Mesodermal cell (in vitro differentiated cells): Measurements from ENCODE around the gene CPAMD8. TPM values are rescaled to one million over a fixed set of nuclear protein-coding genes. Genes with fewer than 3 reads are reported as not detected.
A peak's percentile ranks its signal among the peaks of the same experiment; 100 is the strongest.

Experiments
- H3K27ac ChIP-seq: 2 replicates; pipeline ENCODE4 v1.7.0; 2013; ENCODE audit warnings: mild to moderate bottlenecking, low read depth, low read length, moderate library complexity; ENCODE audit not compliant: severe bottlenecking
- H3K36me3 ChIP-seq: 2 replicates; pipeline ENCODE4 v1.7.1; 2013; ENCODE audit warnings: mild to moderate bottlenecking, low read length, moderate library complexity; ENCODE audit not compliant: control insufficient read depth, insufficient read depth
- H3K4me1 ChIP-seq: one replicate; pipeline ENCODE4 v1.7.1; 2013; ENCODE audit warnings: mild to moderate bottlenecking, low read length; ENCODE audit not compliant: insufficient read depth, control insufficient read depth, poor library complexity, severe bottlenecking
- H3K4me3 ChIP-seq: 2 replicates; pipeline ENCODE4 v1.7.0; 2013; ENCODE audit warnings: low read length, control low read depth, mild to moderate bottlenecking; ENCODE audit not compliant: insufficient read depth, poor library complexity, severe bottlenecking; ENCODE audit errors: extremely low read depth
- H3K9me3 ChIP-seq: 2 replicates; pipeline ENCODE4 v1.7.1; 2013; ENCODE audit warnings: mild to moderate bottlenecking, low read length, moderate library complexity; ENCODE audit not compliant: control insufficient read depth
- WGBS, 2 experiments: methylation state at CpG; one replicate each; pipeline ENCODE4 v1.1.5; 2013; ENCODE audit warnings: missing lambda C conversion rate in 2 of 2; ENCODE audit not compliant: insufficient coverage in 2 of 2; 5-methylcytosine and 5-hydroxymethylcytosine counted together
- polyA plus RNA-seq, 2 experiments: library from polyadenylated mRNA; stranded (reverse); fragments of 50-300 nt; gene quantifications; one replicate each; pipeline ENCODE4 v1.2.3, GENCODE V29; 2013

CPAMD8 gene
- polyA plus RNA-seq (2013, experiment 1 of 2): 17.8 TPM
- polyA plus RNA-seq (2013, experiment 2 of 2): 12.5 TPM

DNA sequence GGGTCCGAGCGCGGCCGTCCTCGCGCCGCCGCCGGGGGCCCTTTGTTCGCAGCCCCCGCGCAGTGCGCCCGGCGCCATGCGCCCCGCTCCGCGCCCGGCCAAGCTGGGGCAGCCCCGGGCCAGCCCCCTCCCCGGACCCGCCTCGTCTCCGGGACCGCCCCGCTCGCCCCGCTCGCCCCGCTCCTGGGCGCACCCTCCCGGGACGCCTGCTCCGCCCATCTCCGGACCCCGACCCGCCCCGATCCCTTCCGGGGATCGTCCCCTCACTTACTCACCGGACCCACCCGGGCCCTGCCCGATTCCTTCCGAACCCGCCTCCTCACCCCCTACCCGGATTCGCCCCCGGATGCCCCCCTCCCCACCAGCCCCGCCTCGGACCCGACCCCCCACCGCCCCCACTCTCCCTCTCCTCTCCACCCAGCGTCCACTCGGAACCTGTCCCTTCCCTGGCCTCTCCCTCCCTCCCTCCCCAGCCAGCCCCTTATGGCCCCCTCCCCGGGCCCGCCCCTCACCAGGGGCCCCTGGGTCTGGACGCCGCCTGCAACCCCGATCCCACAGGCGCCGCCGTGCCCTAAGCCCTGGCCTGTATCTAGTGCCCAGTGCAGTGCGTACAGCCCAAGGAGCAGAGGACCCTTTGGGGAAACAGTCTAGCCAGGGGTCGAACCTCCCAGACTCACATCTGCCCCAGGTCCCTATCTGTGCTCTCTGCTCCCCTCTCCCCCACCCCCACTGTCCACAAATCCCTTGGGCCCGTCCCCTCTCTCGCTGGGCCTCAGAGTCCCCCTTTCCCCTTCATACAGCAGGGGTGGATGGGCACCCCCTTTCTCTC is at the start of gene CPAMD8:
Gene CPAMD8, minus strand, starts transcription at position 105 of the 829 bp plus-strand sequence. CDS start 168 bp downstream, outside the sequence.
- Histone ChIP-seq H3K27ac (no peak within 1 kb of the TSS), H3K36me3 (no peaks in the 10 kb centered on the region), H3K9me3 (peaks cover 8% of the 10 kb centered on the region), H3K4me3 (peak within 1 kb of the TSS; percentile 56), H3K4me1 (no peaks in the 10 kb centered on the region)
- WGBS, 2 experiments: 8 to 13% methylated on average over 14 to 24 of the region's 67 CpGs

GRCh38 chr19:17075864-17076542 is 49.4 kb upstream of the CPAMD8 start:
- H3K4me1 ChIP-seq: peaks cover 37% of the 10 kb centered on the region
- H3K36me3 ChIP-seq: peaks cover 33% of the 10 kb centered on the region
- peak overlapping the region; percentile 10 for H3K27ac ChIP-seq
- no peaks in the 10 kb centered on the region for H3K9me3 ChIP-seq
- 0 to 1% methylated on average over 31 to 33 of the region's 43 CpGs for WGBS, 2 experiments
- H3K4me3 ChIP-seq: peak overlapping the region; percentile 72

GRCh38 chr19:17075035-17075863 is 48.6 kb upstream of the CPAMD8 start, which contains the start of the genes HAUS8 and MYO9B:
Gene HAUS8 (minus strand): TSS chr19:17075452. CDS start chr19:17075422, 30 bp downstream.
Gene MYO9B (plus strand): TSS chr19:17075777. CDS start chr19:17101718, 25,941 bp downstream.
- WGBS, 2 experiments: 0% methylated on average over 75 to 81 of the region's 103 CpGs
- Histone ChIP-seq H3K27ac (peak within 1 kb of the TSS; percentile 74), H3K9me3 (no peaks in the 10 kb centered on the region)

DNA sequence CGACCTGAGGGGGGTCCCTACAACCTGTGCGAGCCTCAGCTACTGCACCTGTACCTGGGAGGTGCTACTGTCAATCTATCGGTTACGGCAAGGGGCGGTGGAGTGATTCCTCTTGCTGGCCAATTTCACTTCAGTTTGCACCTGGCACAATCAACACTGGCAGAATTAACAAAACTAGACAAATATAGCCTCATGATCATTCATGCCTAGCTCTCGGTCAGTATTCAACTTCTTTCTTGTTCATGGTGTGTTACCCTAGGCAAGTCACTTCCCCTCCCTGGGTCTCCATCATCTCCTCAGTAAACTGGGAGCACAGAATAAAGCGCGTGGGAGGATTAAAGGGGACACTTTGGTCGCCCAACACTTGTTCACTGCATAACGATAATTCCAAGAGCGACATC is 48.0 kb upstream of the CPAMD8 start:
- Histone ChIP-seq H3K27ac (peak overlapping the region; percentile 74), H3K36me3 (peaks cover 34% of the 10 kb centered on the region)

More at GRCh38 chr19:17075035-17075863, 48.6 kb upstream of the CPAMD8 start, which contains the start of the genes HAUS8 and MYO9B:
- Histone ChIP-seq H3K4me1 (peaks cover 33% of the 10 kb centered on the region), H3K36me3 (peaks cover 34% of the 10 kb centered on the region), H3K4me3 (peak within 1 kb of the TSS; percentile 72)

GRCh38 chr19:17073869-17074633 is 47.4 kb upstream of the CPAMD8 start:
- 31 to 47% methylated on average over 13 to 15 of the region's 18 CpGs for WGBS, 2 experiments
- Histone ChIP-seq H3K4me1 (peaks cover 22% of the 10 kb centered on the region), H3K36me3 (peaks cover 36% of the 10 kb centered on the region), H3K4me3 (peak overlapping the region; percentile 67), H3K9me3 (no peaks in the 10 kb centered on the region), H3K27ac (no peak overlapping the region)

More for the DNA sequence above, 48.0 kb upstream of the CPAMD8 start:
- H3K4me3 ChIP-seq: peak overlapping the region; percentile 67
- H3K4me1 ChIP-seq: peaks cover 28% of the 10 kb centered on the region
- H3K9me3 ChIP-seq: no peaks in the 10 kb centered on the region
- 11 to 12% methylated on average over 10 to 11 of the region's 11 CpGs for WGBS, 2 experiments

DNA sequence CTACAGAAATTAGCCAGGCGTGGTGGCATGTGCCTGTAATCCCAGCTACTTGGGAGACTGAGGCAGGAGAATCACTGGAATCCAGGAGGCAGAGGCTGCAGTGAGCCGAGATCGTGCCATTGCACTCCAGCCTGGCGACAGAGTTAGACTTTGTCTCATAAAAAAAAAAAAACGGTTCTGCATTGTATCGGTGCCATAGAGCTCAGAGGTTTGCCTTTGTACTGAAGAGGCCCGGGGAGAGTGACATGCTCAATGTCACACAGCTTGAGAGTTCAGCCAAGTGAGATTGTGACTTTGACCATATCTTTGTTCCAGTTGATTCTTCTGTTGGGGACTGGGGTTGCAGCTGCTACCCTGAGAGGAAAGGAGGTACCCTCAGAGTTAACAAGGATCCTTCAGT is 44.3 kb upstream of the CPAMD8 start:
- no peak overlapping the region for H3K27ac ChIP-seq
- 94 to 96% methylated on average over 7 of the region's 7 CpGs for WGBS, 2 experiments
- peaks cover 40% of the 10 kb centered on the region for H3K36me3 ChIP-seq
- H3K9me3 ChIP-seq: no peaks in the 10 kb centered on the region
- H3K4me1 ChIP-seq: peaks cover 4% of the 10 kb centered on the region
- no peak overlapping the region for H3K4me3 ChIP-seq

DNA sequence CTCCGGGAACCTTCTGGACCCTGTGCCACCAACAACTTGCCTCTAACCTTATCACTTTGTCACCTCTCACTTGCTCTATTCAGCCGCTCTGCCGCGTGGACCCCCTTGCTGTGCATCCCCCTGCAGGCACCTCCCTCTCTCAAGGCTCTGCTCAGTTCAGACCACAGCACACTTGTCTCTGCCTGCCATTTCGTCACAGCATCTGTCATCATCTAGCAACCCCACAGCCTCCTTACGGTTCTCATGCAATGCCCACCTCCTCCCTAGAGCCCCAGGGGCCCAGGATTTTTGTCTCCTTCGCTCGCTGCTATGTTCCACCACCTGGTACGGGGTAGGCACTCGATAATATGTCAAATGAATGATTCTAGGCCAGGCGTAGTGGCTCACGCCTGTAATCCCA is 43.8 kb upstream of the CPAMD8 start:
- 95 to 96% methylated on average over 12 of the region's 12 CpGs for WGBS, 2 experiments
- H3K36me3 ChIP-seq: peaks cover 42% of the 10 kb centered on the region
- no peaks in the 10 kb centered on the region for H3K9me3 ChIP-seq
- H3K4me1 ChIP-seq: peaks cover 4% of the 10 kb centered on the region
- H3K27ac ChIP-seq: no peak overlapping the region
- no peak overlapping the region for H3K4me3 ChIP-seq

GRCh38 chr19:17069193-17069592 is 42.6 kb upstream of the CPAMD8 start:
- Histone ChIP-seq H3K27ac (no peak overlapping the region), H3K36me3 (peaks cover 52% of the 10 kb centered on the region), H3K4me3 (no peak overlapping the region), H3K4me1 (peaks cover 2% of the 10 kb centered on the region), H3K9me3 (no peaks in the 10 kb centered on the region)
- WGBS, 2 experiments: 90 to 98% methylated on average over 5 of the region's 9 CpGs

- H3K36me3 ChIP-seq: peaks cover 77% of the 10 kb centered on the region
- H3K4me3 ChIP-seq: no peak overlapping the region
- no peaks in the 10 kb centered on the region for H3K9me3 ChIP-seq
- no peak overlapping the region for H3K27ac ChIP-seq
- H3K4me1 ChIP-seq: no peaks in the 10 kb centered on the region
- WGBS, 2 experiments: 100% methylated on average over 2 of the region's 2 CpGs; no CpG with 5 or more reads in 1 of the 2 experiments
Observed at GRCh38 chr19:17063428-17063827, 36.8 kb upstream of the CPAMD8 start.
